Gastrocnemius medialis (tissue), 4 donors: ENCODE results near the gene PTGR2. TPM values are rescaled to one million over a fixed set of nuclear protein-coding genes. Genes with fewer than 3 reads are reported as not detected.

Experiments used
- ATAC-seq, 2 donors: fragments of 150-250 bp; one replicate each; pipeline ENCODE4 v1.9.1; 2016
- DNase-seq, 2 donors: peaks; one replicate each; pipeline ENCODE4 v3.0.0-alpha.2; 2019
- H3K27ac ChIP-seq, 4 donors: fragments of 200-600 bp; sonication (generic); 1 replicate in 1 of 4; 2 replicates in 3 of 4; pipeline ENCODE4 v1.5.1; 2016 to 2018; ENCODE audit warnings: mild to moderate bottlenecking in 2 of 4, moderate library complexity in 1 of 4
- H3K27me3 ChIP-seq, 3 donors: fragments of 200-600 bp; sonication (generic) in 2 of 3; 1 replicate in 1 of 3; 2 replicates in 2 of 3; pipeline versions ENCODE4 v1.5.1 to v1.6.0; 2016 to 2019; ENCODE audit warnings: mild to moderate bottlenecking in 1 of 3, moderate library complexity in 1 of 3
- H3K36me3 ChIP-seq, 2 donors: fragments of 200-600 bp; sonication (generic) in 1 of 2; one replicate each; pipeline ENCODE4 v1.5.1; 2017 to 2018
- H3K4me1 ChIP-seq, 2 donors: fragments of 200-600 bp; sonication (generic) in 1 of 2; one replicate each; pipeline ENCODE4 v1.5.1; 2016 to 2017; ENCODE audit warnings: mild to moderate bottlenecking in 2 of 2
- H3K4me3 ChIP-seq, 4 donors: fragments of 200-600 bp; sonication (generic) in 3 of 4; 1 replicate in 1 of 4; 2 replicates in 3 of 4; pipeline ENCODE4 v1.5.1; 2016 to 2019; ENCODE audit warnings: mild to moderate bottlenecking in 2 of 4
- H3K9me3 ChIP-seq, 3 donors: fragments of 200-600 bp; sonication (generic) in 2 of 3; 1 replicate in 1 of 3; 2 replicates in 2 of 3; pipeline ENCODE4 v1.5.1; 2016 to 2019
- CTCF ChIP-seq, 5 experiments: fragments of 450-650 bp in 3 of 5; fragments of 200-600 bp in 2 of 5; sonication (generic) in 2 of 5; IDR thresholded peaks in 4 of 5; conservative IDR thresholded peaks in 1 of 5; 1 replicate in 4 of 5; 2 replicates in 1 of 5; pipeline ENCODE4 v1.5.1; 2016 to 2019; ENCODE audit warnings: antibody characterized with exemption in 5 of 5, mild to moderate bottlenecking in 3 of 5, moderate library complexity in 3 of 5
- POLR2A ChIP-seq, 2 donors: fragments of 450-650 bp; IDR thresholded peaks; one replicate each; pipeline ENCODE4 v1.6.1; 2017; ENCODE audit warnings: antibody characterized with exemption in 2 of 2, mild to moderate bottlenecking in 2 of 2, moderate library complexity in 2 of 2
- in situ Hi-C, 4 donors: fragments of 200-750 bp; cut with MboI; loops; one replicate each; pipeline versions ENCODE4 v1.15.0 to v1.8.0; 2017; ENCODE audit warnings: low sequenced_read_pairs in 4 of 4
- intact Hi-C: fragments of 100-400 bp; cut with DNase I; formaldehyde crosslinking; loops from one replicate; pipeline ENCODE4 v1.15.1; 2023; ENCODE audit warnings: low total_unique reads
- total RNA-seq, 4 donors: library from RNA; depleted of rRNA; stranded (reverse); fragments of >200 nt; gene quantifications; one replicate each; pipeline versions ENCODE4 v1.1.0 to v1.2.3, GENCODE V29; 2016

Gene PTGR2
- total RNA-seq, 4 donors from 2014 or later, result 5.6 to 15.7 (median 9.9) TPM

GRCh38 chr14:73870525-73871235 lies 19.0 kb downstream of the PTGR2 start:
- peaks cover 0 to 4% of the 10 kb centered on the region in 2 donors for H3K36me3 ChIP-seq
- H3K4me3 ChIP-seq, result no peak overlapping the region
- ATAC-seq (no peak), DNase-seq (no peak)
- intact Hi-C loops, result no loop called here
- H3K9me3 ChIP-seq, result no peaks in the 10 kb centered on the region
- H3K4me1 ChIP-seq, result no peaks in the 10 kb centered on the region
- TF ChIP-seq CTCF (IDR thresholded peaks at IDR 0.05 in 4 of 5, conservative IDR thresholded peaks at IDR 0.05 in 1 of 5) (no peak), POLR2A (IDR thresholded peaks at IDR 0.05) (no peak)
- H3K27ac ChIP-seq, result no peak overlapping the region
- H3K27me3 ChIP-seq, result no peaks in the 10 kb centered on the region
- in situ Hi-C loops, result no loop called here

DNA sequence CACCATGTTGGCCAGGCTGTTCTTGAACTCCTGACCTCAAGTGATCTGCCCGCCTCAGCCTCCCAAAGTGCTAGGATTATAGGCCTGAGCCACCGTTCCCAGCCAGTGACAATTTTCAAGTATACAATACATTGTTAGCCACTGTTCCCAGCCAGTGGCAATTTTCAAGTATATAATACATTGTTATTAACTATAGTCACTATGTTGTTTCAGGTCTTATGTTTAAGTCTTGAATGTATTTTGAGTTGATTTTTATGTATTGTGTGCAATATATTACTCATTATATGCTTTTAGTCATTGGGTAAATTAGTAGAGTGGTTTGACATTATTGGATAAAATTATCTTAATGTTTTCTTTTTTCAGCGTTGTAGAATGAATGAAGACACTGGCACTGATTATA lies 22.0 kb downstream of the PTGR2 start:
- in situ Hi-C loops, result no loop called here
- no peak overlapping the region for H3K4me3 ChIP-seq
- ATAC-seq (no peak), DNase-seq (no peak)
- H3K27ac ChIP-seq, result no peak overlapping the region
- no peaks in the 10 kb centered on the region for H3K36me3 ChIP-seq
- H3K4me1 ChIP-seq, result no peaks in the 10 kb centered on the region
- no peaks in the 10 kb centered on the region for H3K9me3 ChIP-seq
- intact Hi-C loops, result no loop called here
- H3K27me3 ChIP-seq, result no peaks in the 10 kb centered on the region
- no peak for TF ChIP-seq CTCF (IDR thresholded peaks at IDR 0.05 in 4 of 5, conservative IDR thresholded peaks at IDR 0.05 in 1 of 5)
- no peak for TF ChIP-seq POLR2A (IDR thresholded peaks at IDR 0.05)

GRCh38 chr14:73877790-73878189 lies 26.2 kb downstream of the PTGR2 start:
- TF ChIP-seq CTCF (IDR thresholded peaks at IDR 0.05 in 4 of 5, conservative IDR thresholded peaks at IDR 0.05 in 1 of 5), result no peak
- TF ChIP-seq POLR2A (IDR thresholded peaks at IDR 0.05), result no peak
- DNase-seq (no peak), ATAC-seq (no peak)
- Histone ChIP-seq H3K27ac (no peak overlapping the region), H3K4me1 (no peaks in the 10 kb centered on the region), H3K4me3 (no peak overlapping the region), H3K9me3 (no peaks in the 10 kb centered on the region), H3K27me3 (no peaks in the 10 kb centered on the region), H3K36me3 (peaks cover 0 to 7% of the 10 kb centered on the region in 2 donors)
- in situ Hi-C loops, result no loop called here
- intact Hi-C loops, result no loop called here

- Histone ChIP-seq H3K4me1 (no peaks in the 10 kb centered on the region), H3K27me3 (no peaks in the 10 kb centered on the region), H3K36me3 (peaks cover 0 to 7% of the 10 kb centered on the region in 2 donors), H3K27ac (no peak overlapping the region), H3K9me3 (no peaks in the 10 kb centered on the region), H3K4me3 (no peak overlapping the region)
- in situ Hi-C loops (no loop called here), intact Hi-C loops (no loop called here)
- ATAC-seq (no peak), DNase-seq (no peak)
- TF ChIP-seq CTCF (IDR thresholded peaks at IDR 0.05 in 4 of 5, conservative IDR thresholded peaks at IDR 0.05 in 1 of 5) (no peak), POLR2A (IDR thresholded peaks at IDR 0.05) (no peak)
These were observed 26.8 kb downstream of the PTGR2 start for GRCh38 chr14:73878436-73878835.

- no peak overlapping the region for H3K27ac ChIP-seq
- intact Hi-C loops, result no loop called here
These were observed 27.4 kb downstream of the PTGR2 start for GRCh38 chr14:73879027-73879426.

More at GRCh38 chr14:73879027-73879426, 27.4 kb downstream of the PTGR2 start:
- no peak for DNase-seq
- Histone ChIP-seq H3K4me1 (no peaks in the 10 kb centered on the region), H3K9me3 (no peaks in the 10 kb centered on the region), H3K36me3 (peaks cover 0 to 7% of the 10 kb centered on the region in 2 donors), H3K27me3 (no peaks in the 10 kb centered on the region), H3K4me3 (no peak overlapping the region)
- in situ Hi-C loops, result no loop called here
- no peak for ATAC-seq
- TF ChIP-seq POLR2A (IDR thresholded peaks at IDR 0.05) (no peak), CTCF (IDR thresholded peaks at IDR 0.05 in 4 of 5, conservative IDR thresholded peaks at IDR 0.05 in 1 of 5) (no peak)
